ENCODE measurements around the gene SLC7A6. TPM values are rescaled to one million over a fixed set of nuclear protein-coding genes. Genes with fewer than 3 reads are reported as not detected.

The SLC7A6 gene
- total and polyA plus RNA-seq, 2 of the 8 experiments (the other 6 are each of a cell fraction or from before 2014, with no cell fraction given): 28.0 to 37.8 TPM

GRCh38 chr16:68229431-68230175 lies 34.7 kb upstream of the SLC7A6 start:
- Histone ChIP-seq H2BK5ac (ENCODE audit: low read depth, low read length) (no peak overlapping the region), H3K23me2 (ENCODE audit: low read depth, low read length) (peaks cover 2% of the 10 kb centered on the region; the same call in 1 of the 2 replicates), H3K4me2 (ENCODE audit: insufficient read depth in 1 of 2, low read depth in 2 of 2, low read length in 2 of 2) (no peak overlapping the region), H3K9ac (replicated peaks in 1 of 4; ENCODE audit: extremely low read depth in 1 of 4, low read depth in 3 of 4, low read length in 3 of 4) (no peak overlapping the region), H2BK15ac (ENCODE audit: low read length) (no peak overlapping the region), H3K79me2 (ENCODE audit: control insufficient read depth in 1 of 2, insufficient read depth in 2 of 2, low read length in 2 of 2) (peaks cover 5 to 15% of the 10 kb centered on the region in 2 experiments), H2AK5ac (ENCODE audit: low read depth, low read length) (no peak overlapping the region), H3K79me1 (ENCODE audit: low read depth, low read length) (peaks cover 5% of the 10 kb centered on the region; the same call in 1 of the 2 replicates), H3K27ac (ENCODE audit: low read depth, low read length) (no peak overlapping the region), H3K27me3 (replicated peaks in 1 of 4; ENCODE audit: control insufficient read depth in 3 of 4, extremely low read depth in 1 of 4, insufficient read depth in 3 of 4, low read length in 3 of 4) (no peaks in the 10 kb centered on the region), H3K14ac (ENCODE audit: insufficient read length) (no peak overlapping the region), H4K5ac (ENCODE audit: insufficient read length, low read depth, low read length) (no peak overlapping the region), H2BK120ac (replicated peaks; ENCODE audit: low read depth, low read length) (no peak overlapping the region), H3K23ac (ENCODE audit: insufficient read length) (no peak overlapping the region), H2BK12ac (ENCODE audit: low read depth, low read length) (no peak overlapping the region), H3K9me3 (ENCODE audit: insufficient read depth in 2 of 2, low read depth in 1 of 2, low read length in 1 of 2) (no peaks in the 10 kb centered on the region), H3K56ac (replicated peaks; ENCODE audit: insufficient read length, low read depth, low read length) (no peak overlapping the region), H3K36me3 (ENCODE audit: control insufficient read depth in 2 of 4, insufficient read depth in 4 of 4, low read length in 3 of 4) (peaks cover 9 to 40% (median 29%) of the 10 kb centered on the region in 4 experiments), H4K8ac (ENCODE audit: extremely low read depth, insufficient read depth, low read length) (no peak overlapping the region), H4K91ac (replicated peaks; ENCODE audit: insufficient read length, low read length) (no peak overlapping the region), H4K20me1 (replicated peaks in 1 of 2; ENCODE audit: control insufficient read depth in 1 of 2, insufficient read depth in 2 of 2, low read length in 2 of 2) (peaks cover 21 to 30% of the 10 kb centered on the region in 2 experiments), H3K18ac (ENCODE audit: extremely low read depth, low read length) (no peak overlapping the region), H2BK20ac (ENCODE audit: low read length) (no peak overlapping the region), H3K4me3 (ENCODE audit: extremely low read depth in 1 of 4, insufficient read depth in 2 of 4, low read depth in 3 of 4, low read length in 4 of 4) (no peak overlapping the region), H3K4ac (replicated peaks; ENCODE audit: insufficient read length, low read depth, low read length) (no peak overlapping the region), H3K4me1 (replicated peaks in 1 of 4; ENCODE audit: control insufficient read depth in 3 of 4, insufficient read depth in 4 of 4, low read length in 3 of 4) (peaks cover 0 to 14% (median 9%) of the 10 kb centered on the region in 4 experiments; a peak in 5 of 7 replicates), H2AFZ (ENCODE audit: low read length) (no peak overlapping the region)
- peak in 1 of 2 experiments; percentile 77 for DNase-seq (ENCODE audit: low read depth in 1 of 2, low spot score in 2 of 2)
- CTCF ChIA-PET (ENCODE audit: partially characterized antibody): interaction anchor here (0.6 to 5.6 kb wide), 34 partner anchors 10 to 295 kb away, joined by 3 to 68 read pairs (median 3); partner anchors contain the start of genes DPEP2NB and NFATC3
- FAIRE-seq: peak; percentile 93
- WGBS, 2 experiments (ENCODE audit: extremely low coverage in 1 of 2, insufficient coverage in 1 of 2, insufficient read length in 1 of 2, insufficient replicate concordance in 2 of 2, low coverage in 1 of 2, low lambda C conversion rate in 2 of 2, missing lambda C conversion rate in 1 of 2): 69% methylated on average over 4 of the region's 4 CpGs; no CpG with 5 or more reads in 1 of the 2 experiments
- POLR2A ChIA-PET (ENCODE audit: partially characterized antibody): interaction anchor here (0.7 to 4.4 kb wide), 6 partner anchors 15 to 206 kb away, joined by 3 to 20 read pairs (median 4); partner anchors contain the start of genes DUS2 and NFATC3
- peak; percentile 2 to 87 (median 84) for TF ChIP-seq CTCF (IDR thresholded peaks at IDR 0.05; ENCODE audit: control extremely low read depth in 1 of 3, insufficient read depth in 1 of 3, low read depth in 1 of 3, low read length in 3 of 3)
- 0 out of 2 replicates have a peak, but pooled peaks have one; percentile 8 for TF ChIP-seq EGR1 (IDR thresholded peaks at IDR 0.05; ENCODE audit: borderline replicate concordance, low read depth, low read length)
- no peak for TF ChIP-seq RNF2 (IDR thresholded peaks at IDR 0.05; ENCODE audit: borderline replicate concordance, low read depth, low read length, missing control alignments, poor library complexity, severe bottlenecking)
- TF ChIP-seq RAD21 (IDR thresholded peaks at IDR 0.05 in 1 of 2, conservative IDR thresholded peaks at IDR 0.05 in 1 of 2; ENCODE audit: low read depth in 2 of 2, low read length in 2 of 2): peak; percentile 89 to 93
